ENCODE results near the gene IMMT. TPM values are rescaled to one million over a fixed set of nuclear protein-coding genes. Genes with fewer than 3 reads are reported as not detected.

The IMMT gene
- total and polyA plus RNA-seq, 9 of the 15 experiments (the other 6 are each of a cell fraction or from before 2014, with no cell fraction given): 119 to 294 (median 140) TPM

DNA sequence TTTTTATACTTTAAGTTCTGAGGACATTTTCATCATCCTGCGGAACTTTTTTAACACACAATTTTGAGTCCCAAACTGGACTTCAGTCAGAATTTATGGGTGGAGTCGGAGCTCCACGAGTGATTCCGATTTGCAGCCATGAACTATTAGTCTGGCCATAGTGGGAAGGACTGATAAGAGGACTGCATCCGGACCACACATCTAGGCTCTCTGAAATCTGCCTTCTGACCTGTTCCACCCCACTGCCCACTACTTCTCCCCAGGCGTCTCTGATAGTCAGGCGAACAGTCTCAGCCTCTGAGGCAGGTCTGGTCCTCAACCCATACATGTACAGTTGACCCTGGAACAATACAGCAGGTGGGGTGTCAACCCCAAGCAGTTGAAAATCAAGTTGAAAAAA, 9.2 kb upstream of the IMMT start (continued):
- TF ChIP-seq, protein P1, sequence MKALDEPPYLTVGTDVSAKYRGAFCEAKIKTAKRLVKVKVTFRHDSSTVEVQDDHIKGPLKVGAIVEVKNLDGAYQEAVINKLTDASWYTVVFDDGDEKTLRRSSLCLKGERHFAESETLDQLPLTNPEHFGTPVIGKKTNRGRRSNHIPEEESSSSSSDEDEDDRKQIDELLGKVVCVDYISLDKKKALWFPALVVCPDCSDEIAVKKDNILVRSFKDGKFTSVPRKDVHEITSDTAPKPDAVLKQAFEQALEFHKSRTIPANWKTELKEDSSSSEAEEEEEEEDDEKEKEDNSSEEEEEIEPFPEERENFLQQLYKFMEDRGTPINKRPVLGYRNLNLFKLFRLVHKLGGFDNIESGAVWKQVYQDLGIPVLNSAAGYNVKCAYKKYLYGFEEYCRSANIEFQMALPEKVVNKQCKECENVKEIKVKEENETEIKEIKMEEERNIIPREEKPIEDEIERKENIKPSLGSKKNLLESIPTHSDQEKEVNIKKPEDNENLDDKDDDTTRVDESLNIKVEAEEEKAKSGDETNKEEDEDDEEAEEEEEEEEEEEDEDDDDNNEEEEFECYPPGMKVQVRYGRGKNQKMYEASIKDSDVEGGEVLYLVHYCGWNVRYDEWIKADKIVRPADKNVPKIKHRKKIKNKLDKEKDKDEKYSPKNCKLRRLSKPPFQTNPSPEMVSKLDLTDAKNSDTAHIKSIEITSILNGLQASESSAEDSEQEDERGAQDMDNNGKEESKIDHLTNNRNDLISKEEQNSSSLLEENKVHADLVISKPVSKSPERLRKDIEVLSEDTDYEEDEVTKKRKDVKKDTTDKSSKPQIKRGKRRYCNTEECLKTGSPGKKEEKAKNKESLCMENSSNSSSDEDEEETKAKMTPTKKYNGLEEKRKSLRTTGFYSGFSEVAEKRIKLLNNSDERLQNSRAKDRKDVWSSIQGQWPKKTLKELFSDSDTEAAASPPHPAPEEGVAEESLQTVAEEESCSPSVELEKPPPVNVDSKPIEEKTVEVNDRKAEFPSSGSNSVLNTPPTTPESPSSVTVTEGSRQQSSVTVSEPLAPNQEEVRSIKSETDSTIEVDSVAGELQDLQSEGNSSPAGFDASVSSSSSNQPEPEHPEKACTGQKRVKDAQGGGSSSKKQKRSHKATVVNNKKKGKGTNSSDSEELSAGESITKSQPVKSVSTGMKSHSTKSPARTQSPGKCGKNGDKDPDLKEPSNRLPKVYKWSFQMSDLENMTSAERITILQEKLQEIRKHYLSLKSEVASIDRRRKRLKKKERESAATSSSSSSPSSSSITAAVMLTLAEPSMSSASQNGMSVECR (CRISPR knock-in tag; IDR thresholded peaks at IDR 0.05): no peak
- TF ChIP-seq TCF7L2 (IDR thresholded peaks at IDR 0.05; ENCODE audit: low read depth, low read length) (no peak), KLF13 (tag; IDR thresholded peaks at IDR 0.05; ENCODE audit: borderline replicate concordance, low read depth) (no peak), MEF2D (tag; conservative IDR thresholded peaks at IDR 0.05; ENCODE audit: low read depth) (no peak), XRCC3 (IDR thresholded peaks at IDR 0.05) (no peak), CHD1 (IDR thresholded peaks at IDR 0.05; ENCODE audit: low read length) (no peak), ZNF175 (CRISPR knock-in tag; IDR thresholded peaks at IDR 0.05; ENCODE audit: low read depth) (no peak), NUFIP1 (IDR thresholded peaks at IDR 0.05; ENCODE audit: partially characterized antibody) (no peak), ZBTB40 (IDR thresholded peaks at IDR 0.05) (no peak), ZBTB40 (CRISPR knock-in tag; IDR thresholded peaks at IDR 0.05) (no peak), DACH1 (IDR thresholded peaks at IDR 0.05; ENCODE audit: partially characterized antibody) (peak; percentile 39)
- TF ChIP-seq, protein P2, sequence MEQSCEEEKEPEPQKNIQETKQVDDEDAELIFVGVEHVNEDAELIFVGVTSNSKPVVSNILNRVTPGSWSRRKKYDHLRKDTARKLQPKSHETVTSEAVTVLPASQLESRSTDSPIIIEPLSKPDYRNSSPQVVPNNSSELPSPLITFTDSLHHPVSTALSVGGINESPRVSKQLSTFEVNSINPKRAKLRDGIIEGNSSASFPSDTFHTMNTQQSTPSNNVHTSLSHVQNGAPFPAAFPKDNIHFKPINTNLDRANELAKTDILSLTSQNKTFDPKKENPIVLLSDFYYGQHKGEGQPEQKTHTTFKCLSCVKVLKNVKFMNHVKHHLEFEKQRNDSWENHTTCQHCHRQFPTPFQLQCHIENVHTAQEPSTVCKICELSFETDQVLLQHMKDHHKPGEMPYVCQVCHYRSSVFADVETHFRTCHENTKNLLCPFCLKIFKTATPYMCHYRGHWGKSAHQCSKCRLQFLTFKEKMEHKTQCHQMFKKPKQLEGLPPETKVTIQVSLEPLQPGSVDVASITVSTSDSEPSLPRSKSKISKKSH (CRISPR knock-in tag; IDR thresholded peaks at IDR 0.05): no peak

Data from K562 (cell line).